Subcutaneous abdominal adipose tissue (tissue), 5 donors: ENCODE results near the gene CYP4V2.

ENCODE experiments used
- H3K27ac ChIP-seq: one replicate; pipeline ENCODE4 v1.7.0; 2013; ENCODE audit warnings: low read depth, mild to moderate bottlenecking, inconsistent platforms, low read length, moderate library complexity
- H3K27me3 ChIP-seq, 5 donors: one replicate each; pipeline ENCODE4 v1.7.0; 2013; ENCODE audit warnings: low read length in 5 of 5, inconsistent platforms in 1 of 5; ENCODE audit not compliant: control insufficient read depth in 5 of 5, insufficient read depth in 4 of 5
- H3K36me3 ChIP-seq, 5 donors: one replicate each; pipeline ENCODE4 v1.7.0; 2013; ENCODE audit warnings: low read length in 5 of 5; ENCODE audit not compliant: control insufficient read depth in 5 of 5, insufficient read depth in 5 of 5
- H3K4me1 ChIP-seq, 5 donors: one replicate each; pipeline ENCODE4 v1.7.0; 2013; ENCODE audit warnings: low read length in 5 of 5, mild to moderate bottlenecking in 3 of 5, moderate library complexity in 1 of 5; ENCODE audit not compliant: control insufficient read depth in 5 of 5, insufficient read depth in 5 of 5
- H3K4me3 ChIP-seq, 5 donors: one replicate each; pipeline ENCODE4 v1.7.0; 2013; ENCODE audit warnings: low read length in 5 of 5, low read depth in 1 of 5
- H3K9ac ChIP-seq, 5 donors: one replicate each; pipeline ENCODE4 v1.7.0; 2013; ENCODE audit warnings: low read length in 5 of 5, mild to moderate bottlenecking in 4 of 5, moderate library complexity in 3 of 5
- H3K9me3 ChIP-seq, 5 donors: one replicate each; pipeline ENCODE4 v1.7.0; 2013; ENCODE audit warnings: low read length in 5 of 5; ENCODE audit not compliant: control insufficient read depth in 5 of 5
- donor health status: healthy.
- donor health status: healthy.
- donor health status: healthy.
- donor health status: healthy.
- donor health status: healthy.

Gene CYP4V2

GRCh38 chr4:186188107-186188506 lies 3.3 kb upstream of the CYP4V2 start:
- H3K27ac ChIP-seq, result no peak overlapping the region
- peaks cover 0 to 24% (median 21%) of the 10 kb centered on the region in 5 donors for H3K4me1 ChIP-seq
- no peaks in the 10 kb centered on the region for H3K36me3 ChIP-seq
- no peak overlapping the region for H3K4me3 ChIP-seq
- H3K9ac ChIP-seq, result no peak overlapping the region
- no peaks in the 10 kb centered on the region for H3K9me3 ChIP-seq
- no peaks in the 10 kb centered on the region for H3K27me3 ChIP-seq

GRCh38 chr4:186189656-186190055 lies 1.7 kb upstream of the CYP4V2 start:
- H3K4me3 ChIP-seq, result no peak overlapping the region
- H3K4me1 ChIP-seq, result peaks cover 0 to 30% (median 22%) of the 10 kb centered on the region in 5 donors
- no peak overlapping the region for H3K27ac ChIP-seq
- no peaks in the 10 kb centered on the region for H3K9me3 ChIP-seq
- H3K36me3 ChIP-seq, result no peaks in the 10 kb centered on the region
- H3K9ac ChIP-seq, result no peak overlapping the region
- no peaks in the 10 kb centered on the region for H3K27me3 ChIP-seq

- H3K27ac ChIP-seq, result peak overlapping the region; percentile 76
- no peaks in the 10 kb centered on the region for H3K9me3 ChIP-seq
- peak overlapping the region; percentile 50 to 84 (median 78) for H3K9ac ChIP-seq
- H3K4me1 ChIP-seq, result peaks cover 0 to 30% (median 22%) of the 10 kb centered on the region in 5 donors
- H3K4me3 ChIP-seq, result peak overlapping the region; percentile 77 to 97 (median 88)
- peaks cover 0 to 5% (median 3%) of the 10 kb centered on the region in 5 donors for H3K36me3 ChIP-seq
- H3K27me3 ChIP-seq, result no peaks in the 10 kb centered on the region
Observed at GRCh38 chr4:186190581-186191199, 677 bp upstream of the CYP4V2 start.

GRCh38 chr4:186192066-186192612 lies 772 bp downstream of the CYP4V2 start:
- Histone ChIP-seq H3K27ac (peak overlapping the region; percentile 76), H3K27me3 (no peaks in the 10 kb centered on the region), H3K4me1 (peaks cover 0 to 30% (median 22%) of the 10 kb centered on the region in 5 donors), H3K4me3 (peak overlapping the region; percentile 88 to 97 (median 91)), H3K9ac (peak overlapping the region; percentile 12 to 91 (median 84)), H3K36me3 (peaks cover 0 to 14% (median 7%) of the 10 kb centered on the region in 5 donors), H3K9me3 (no peaks in the 10 kb centered on the region)

GRCh38 chr4:186193851-186194250 lies 2.5 kb downstream of the CYP4V2 start:
- no peak overlapping the region for H3K27ac ChIP-seq
- peaks cover 4 to 25% (median 9%) of the 10 kb centered on the region in 5 donors for H3K36me3 ChIP-seq
- peaks cover 0 to 30% (median 22%) of the 10 kb centered on the region in 5 donors for H3K4me1 ChIP-seq
- no peaks in the 10 kb centered on the region for H3K9me3 ChIP-seq
- H3K27me3 ChIP-seq, result no peaks in the 10 kb centered on the region
- H3K4me3 ChIP-seq, result no peak overlapping the region
- H3K9ac ChIP-seq, result no peak overlapping the region

GRCh38 chr4:186196063-186196462 lies 4.7 kb downstream of the CYP4V2 start:
- Histone ChIP-seq H3K27ac (no peak overlapping the region), H3K4me1 (peaks cover 0 to 17% (median 13%) of the 10 kb centered on the region in 5 donors), H3K9ac (no peak overlapping the region), H3K9me3 (no peaks in the 10 kb centered on the region), H3K36me3 (peaks cover 6 to 27% (median 9%) of the 10 kb centered on the region in 5 donors), H3K27me3 (no peaks in the 10 kb centered on the region), H3K4me3 (no peak overlapping the region)

GRCh38 chr4:186200516-186200915 lies 9.1 kb downstream of the CYP4V2 start:
- Histone ChIP-seq H3K9me3 (no peaks in the 10 kb centered on the region), H3K4me1 (peaks cover 0 to 20% (median 8%) of the 10 kb centered on the region in 5 donors), H3K4me3 (no peak overlapping the region), H3K27me3 (no peaks in the 10 kb centered on the region), H3K27ac (no peak overlapping the region), H3K36me3 (peaks cover 6 to 23% (median 8%) of the 10 kb centered on the region in 5 donors), H3K9ac (no peak overlapping the region)

- no peak overlapping the region for H3K4me3 ChIP-seq
- H3K36me3 ChIP-seq, result peaks cover 6 to 20% (median 7%) of the 10 kb centered on the region in 5 donors
- peaks cover 0 to 20% (median 8%) of the 10 kb centered on the region in 5 donors for H3K4me1 ChIP-seq
- H3K9me3 ChIP-seq, result no peaks in the 10 kb centered on the region
- no peak overlapping the region for H3K9ac ChIP-seq
- H3K27me3 ChIP-seq, result no peaks in the 10 kb centered on the region
- H3K27ac ChIP-seq, result no peak overlapping the region
Observed at GRCh38 chr4:186201010-186201409, 9.6 kb downstream of the CYP4V2 start.

GRCh38 chr4:186201535-186202230 lies 10.3 kb downstream of the CYP4V2 start:
- Histone ChIP-seq H3K27ac (no peak overlapping the region), H3K27me3 (no peaks in the 10 kb centered on the region), H3K9me3 (no peaks in the 10 kb centered on the region), H3K4me1 (peaks cover 0 to 20% (median 8%) of the 10 kb centered on the region in 5 donors), H3K36me3 (peaks cover 3 to 17% (median 6%) of the 10 kb centered on the region in 5 donors), H3K9ac (no peak overlapping the region), H3K4me3 (no peak overlapping the region)
